HG03060 (cell line): Measurements from ENCODE around the gene OSGIN1.

ENCODE experiments used
- ATAC-seq: cut with Tn5 transposase; IDR thresholded peaks from one replicate; pipeline ENCODE4 v1.9.1; 2021; ENCODE audit warnings: low read depth, moderate number of reproducible peaks; ENCODE audit not compliant: unreplicated experiment

The OSGIN1 gene

GRCh38 chr16:83956336-83957289 is 3.6 kb downstream of the OSGIN1 start:
- no peak for ATAC-seq

- ATAC-seq: no peak
These were observed 4.3 kb downstream of the OSGIN1 start for GRCh38 chr16:83957296-83957855.

- no peak for ATAC-seq
These were observed 5.3 kb downstream of the OSGIN1 start for GRCh38 chr16:83958137-83958845.

GRCh38 chr16:83958846-83959565 is 6.0 kb downstream of the OSGIN1 start:
- no peak for ATAC-seq

GRCh38 chr16:83959656-83960434 is 6.8 kb downstream of the OSGIN1 start:
- ATAC-seq: no peak

- no peak for ATAC-seq
These were observed 7.6 kb downstream of the OSGIN1 start for GRCh38 chr16:83960521-83961249.

GRCh38 chr16:83961591-83961990 is 8.6 kb downstream of the OSGIN1 start:
- ATAC-seq: no peak

- no peak for ATAC-seq
These were observed 10.5 kb downstream of the OSGIN1 start for GRCh38 chr16:83963277-83964119.

GRCh38 chr16:83964684-83965443 is 11.8 kb downstream of the OSGIN1 start:
- no peak for ATAC-seq

- no peak for ATAC-seq
These were observed 12.6 kb downstream of the OSGIN1 start for GRCh38 chr16:83965444-83966152.

GRCh38 chr16:83966153-83966696 is 13.2 kb downstream of the OSGIN1 start:
- ATAC-seq: no peak

- ATAC-seq: no peak
These were observed 14.1 kb downstream of the OSGIN1 start for GRCh38 chr16:83967091-83967490.

- no peak for ATAC-seq
These were observed 14.8 kb downstream of the OSGIN1 start, which contains the start of gene NECAB2 for GRCh38 chr16:83967838-83968305. NECAB2 (plus strand) TSS chr16:83968244; CDS start chr16:83968649, 405 bp downstream.

GRCh38 chr16:83968306-83968851 is 15.3 kb downstream of the OSGIN1 start:
- ATAC-seq: no peak

GRCh38 chr16:83968891-83969649 is 16.0 kb downstream of the OSGIN1 start:
- no peak for ATAC-seq
